CD4-positive, alpha-beta memory T cell (primary cell): ENCODE data around the gene TIAM2. TPM values are rescaled to one million over a fixed set of nuclear protein-coding genes. Genes with fewer than 3 reads are reported as not detected.

ENCODE experiments used
- CTCF ChIA-PET: fragments of 350-600 bp; sonication (Branson Sonifier 250); formaldehyde crosslinking; loops from one replicate; lab custom pipeline; 2021; ENCODE audit warnings: inconsistent platforms; ENCODE audit not compliant: partially characterized antibody; lab: Charles Lee
- POLR2A ChIA-PET: fragments of 350-600 bp; sonication (Branson Sonifier 250); formaldehyde crosslinking; loops from one replicate; lab custom pipeline; 2021; ENCODE audit not compliant: partially characterized antibody; lab: Charles Lee
- DNase-seq, 5 donors: peaks; one replicate each; pipeline versions ENCODE4 v3.0.0 to v3.0.0-alpha.2; 2020 to 2022; ENCODE audit warnings: mixed read lengths in 1 of 5
- H3K27ac ChIP-seq: one replicate; pipeline ENCODE4 v1.7.0; 2013; ENCODE audit warnings: low read depth, low read length
- H3K27me3 ChIP-seq: 2 replicates; pipeline ENCODE4 v1.7.0; 2013; ENCODE audit warnings: mild to moderate bottlenecking, low read length, moderate library complexity; ENCODE audit not compliant: insufficient read depth
- H3K36me3 ChIP-seq: 2 replicates; pipeline ENCODE4 v1.7.0; 2013; ENCODE audit warnings: mild to moderate bottlenecking, low read length, moderate library complexity; ENCODE audit not compliant: insufficient read depth
- H3K4me1 ChIP-seq: 2 replicates; pipeline ENCODE4 v1.7.0; 2013; ENCODE audit warnings: mild to moderate bottlenecking, low read length, moderate library complexity; ENCODE audit not compliant: insufficient read depth
- H3K4me3 ChIP-seq, 2 donors: one replicate each; pipeline ENCODE4 v1.7.0; 2013; ENCODE audit warnings: low read length in 2 of 2, mild to moderate bottlenecking in 1 of 2
- H3K9me3 ChIP-seq, 2 donors: one replicate each; pipeline ENCODE4 v1.7.0; 2013; ENCODE audit warnings: low read length in 2 of 2, control low read depth in 1 of 2; ENCODE audit not compliant: control insufficient read depth in 1 of 2
- H3K27ac Mint-ChIP-seq, 7 donors: one replicate each; pipeline ENCODE4 v1.8.0; 2020 to 2021; ENCODE audit warnings: mixed read lengths in 7 of 7, mild to moderate bottlenecking in 6 of 7, inconsistent platforms in 3 of 7, moderate library complexity in 3 of 7
- H3K27me3 Mint-ChIP-seq, 2 donors: one replicate each; pipeline ENCODE4 v1.8.0; 2020 to 2021; ENCODE audit warnings: mixed read lengths in 2 of 2
- H3K36me3 Mint-ChIP-seq, 2 donors: one replicate each; pipeline ENCODE4 v1.8.0; 2020 to 2021; ENCODE audit warnings: mixed read lengths in 2 of 2, inconsistent platforms in 1 of 2, mild to moderate bottlenecking in 1 of 2
- H3K4me1 Mint-ChIP-seq, 4 donors: one replicate each; pipeline ENCODE4 v1.8.0; 2020 to 2021; ENCODE audit warnings: mixed read lengths in 4 of 4, mild to moderate bottlenecking in 1 of 4
- H3K4me3 Mint-ChIP-seq, 8 donors: one replicate each; pipeline ENCODE4 v1.8.0; 2020 to 2021; ENCODE audit warnings: mixed read lengths in 8 of 8, mild to moderate bottlenecking in 7 of 8, moderate library complexity in 6 of 8, inconsistent platforms in 3 of 8
- H3K9me3 Mint-ChIP-seq, 8 donors: one replicate each; pipeline ENCODE4 v1.8.0; 2020 to 2021; ENCODE audit warnings: mixed read lengths in 8 of 8, mild to moderate bottlenecking in 5 of 8, inconsistent platforms in 3 of 8, moderate library complexity in 1 of 8
- intact Hi-C: fragments of 100-400 bp; cut with micrococcal nuclease; formaldehyde crosslinking; loops from one replicate; pipeline ENCODE4 v1.15.1; 2023
- polyA plus RNA-seq, 2 donors: library from polyadenylated mRNA; unstranded; fragments of 300-500 nt; fragmentation: Illumina TruSeq; gene quantifications; one replicate each; pipeline ENCODE4 v1.2.3, GENCODE V29; 2021
- total RNA-seq, 2 experiments: library from RNA; stranded (reverse); gene quantifications; one replicate each; pipeline ENCODE4 v1.2.3, GENCODE V29; 2021

TIAM2 gene
- total and polyA plus RNA-seq, 4 experiments from 2014 or later, result 0.15 to 11.1 (median 5.8) TPM

DNA sequence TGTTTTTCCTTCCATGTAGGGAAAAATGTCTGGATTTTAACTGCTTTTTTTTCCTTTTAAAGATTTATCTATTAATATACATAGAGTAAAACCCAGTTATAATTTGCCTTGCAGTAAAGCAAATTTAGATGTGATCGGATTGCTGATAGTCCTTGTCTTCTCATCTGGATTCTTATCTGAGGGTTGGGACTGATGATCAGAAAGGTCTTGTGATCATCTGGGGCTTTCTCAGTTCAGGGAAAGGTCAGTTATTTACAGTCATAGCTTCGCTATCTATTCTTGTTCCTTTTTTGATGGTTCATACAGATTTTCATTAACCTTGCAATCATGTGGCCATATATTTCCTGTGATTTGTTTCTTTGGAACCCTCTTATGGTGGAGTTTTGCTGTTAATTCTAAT lies 204.9 kb downstream of the TIAM2 start:
- ChIA-PET POLR2A (no interaction called here), CTCF (no interaction called here)
- DNase-seq, result no peak
- intact Hi-C loops, result no loop called here
- no peak overlapping the region for H3K27ac ChIP-seq
- Mint-ChIP-seq H3K36me3 (no peaks in the 10 kb centered on the region), H3K4me1 (no peaks in the 10 kb centered on the region), H3K27me3 (peaks cover 0 to 3% of the 10 kb centered on the region in 2 donors), H3K27ac (no peak overlapping the region), H3K9me3 (peaks cover 0 to 5% (median 0%) of the 10 kb centered on the region in 8 donors), H3K4me3 (no peak overlapping the region)
- no peaks in the 10 kb centered on the region for H3K36me3 ChIP-seq
- H3K4me3 ChIP-seq, result no peak overlapping the region
- H3K4me1 ChIP-seq, result no peaks in the 10 kb centered on the region
- H3K9me3 ChIP-seq, result no peaks in the 10 kb centered on the region
- no peaks in the 10 kb centered on the region for H3K27me3 ChIP-seq

DNA sequence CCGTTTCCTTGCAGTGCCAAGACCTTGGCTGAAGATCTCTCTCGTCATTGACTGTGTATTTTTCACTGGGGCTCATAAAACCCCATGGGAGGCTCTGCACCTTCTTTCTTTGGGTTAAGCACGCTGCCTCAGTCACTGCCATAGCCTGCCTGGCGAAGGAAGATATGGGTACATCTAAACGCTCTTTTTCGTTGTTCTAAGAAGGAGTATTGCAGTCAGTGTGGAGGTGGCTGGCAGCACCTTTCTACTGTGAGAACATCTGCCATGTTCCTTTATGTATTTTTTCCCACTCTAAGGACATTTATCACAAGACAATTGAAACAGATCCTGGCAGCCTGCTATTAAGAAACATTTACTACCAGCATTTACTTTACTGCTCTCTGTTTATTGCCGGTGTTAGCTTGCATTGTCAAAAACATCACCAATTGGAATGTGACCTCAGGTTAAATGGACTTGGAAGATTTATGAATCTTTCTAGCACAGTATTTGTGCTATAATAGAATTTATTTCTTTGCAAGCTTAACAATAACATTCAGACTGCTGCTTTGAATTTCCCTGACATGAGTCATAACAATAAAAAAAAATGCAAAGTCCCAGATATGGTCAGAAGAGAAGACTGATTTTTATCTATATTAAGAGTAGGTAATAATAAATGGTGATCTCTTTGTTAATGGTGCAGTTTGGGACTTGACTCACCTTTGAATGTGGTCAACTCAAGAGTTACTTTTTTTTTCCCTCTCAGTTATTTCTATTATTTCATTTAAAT lies 206.5 kb downstream of the TIAM2 start:
- no peaks in the 10 kb centered on the region for H3K36me3 ChIP-seq
- no peak overlapping the region for H3K27ac ChIP-seq
- no peaks in the 10 kb centered on the region for H3K27me3 ChIP-seq
- Mint-ChIP-seq H3K27ac (no peak overlapping the region), H3K27me3 (no peaks in the 10 kb centered on the region), H3K36me3 (no peaks in the 10 kb centered on the region), H3K4me1 (no peaks in the 10 kb centered on the region), H3K4me3 (no peak overlapping the region), H3K9me3 (peaks cover 0 to 5% (median 0%) of the 10 kb centered on the region in 8 donors)
- no peak for DNase-seq
- ChIA-PET POLR2A (no interaction called here), CTCF (no interaction called here)
- intact Hi-C loops, result no loop called here
- no peaks in the 10 kb centered on the region for H3K9me3 ChIP-seq
- no peaks in the 10 kb centered on the region for H3K4me1 ChIP-seq
- no peak overlapping the region for H3K4me3 ChIP-seq

DNA sequence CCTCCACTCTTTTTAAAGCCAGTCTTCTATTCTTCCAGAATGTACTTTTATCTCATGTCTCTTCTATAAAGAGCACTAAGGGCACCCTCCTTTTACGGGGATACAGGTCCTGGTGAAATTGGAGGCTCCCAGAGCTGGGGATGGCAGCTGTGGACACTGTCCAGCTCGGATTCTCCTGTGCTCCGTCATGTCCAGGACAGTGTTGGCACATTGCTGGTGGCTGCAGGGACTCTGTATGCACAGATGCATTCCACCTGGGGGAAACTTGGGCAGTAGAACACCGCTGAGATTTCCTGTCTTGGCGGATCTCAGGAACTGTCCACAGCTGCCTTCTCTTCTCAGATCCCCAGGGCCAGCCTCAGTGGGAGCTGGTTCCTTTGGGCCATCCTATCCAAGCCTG lies 212.1 kb downstream of the TIAM2 start:
- no peak overlapping the region for H3K4me3 Mint-ChIP-seq
- H3K4me1 Mint-ChIP-seq, result no peaks in the 10 kb centered on the region
- H3K27me3 Mint-ChIP-seq, result no peaks in the 10 kb centered on the region
- peaks cover 0 to 4% (median 0%) of the 10 kb centered on the region in 8 donors for H3K9me3 Mint-ChIP-seq
- H3K36me3 ChIP-seq, result no peaks in the 10 kb centered on the region
- intact Hi-C loops, result no loop called here
- no peaks in the 10 kb centered on the region for H3K36me3 Mint-ChIP-seq
- DNase-seq, result no peak
- H3K27ac Mint-ChIP-seq, result no peak overlapping the region
- no peaks in the 10 kb centered on the region for H3K27me3 ChIP-seq
- no peak overlapping the region for H3K4me3 ChIP-seq
- H3K27ac ChIP-seq, result no peak overlapping the region
- ChIA-PET POLR2A (no interaction called here), CTCF (no interaction called here)
- no peaks in the 10 kb centered on the region for H3K9me3 ChIP-seq
- H3K4me1 ChIP-seq, result no peaks in the 10 kb centered on the region

DNA sequence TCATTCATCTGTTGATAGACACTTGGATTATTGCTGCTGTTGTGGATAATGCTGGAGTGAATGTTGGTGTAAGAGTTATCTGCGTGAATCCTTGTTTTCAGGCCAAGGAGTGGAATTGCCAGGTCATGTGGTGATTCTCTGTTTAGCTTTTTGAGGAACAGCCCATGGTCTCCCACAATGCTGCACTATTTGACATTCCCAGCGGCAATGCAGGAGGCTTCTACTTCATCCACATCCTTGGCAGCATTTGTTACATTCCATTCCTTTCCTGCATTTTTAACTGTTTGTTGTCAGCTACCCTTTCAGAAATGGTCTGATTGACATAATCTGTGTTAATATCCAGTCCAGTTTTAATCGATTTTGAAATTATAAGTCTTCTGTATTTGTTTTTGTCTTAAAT lies 217.0 kb downstream of the TIAM2 start:
- Mint-ChIP-seq H3K36me3 (no peaks in the 10 kb centered on the region), H3K27me3 (peaks cover 0 to 5% of the 10 kb centered on the region in 2 donors), H3K4me1 (peaks cover 0 to 1% (median 0%) of the 10 kb centered on the region in 4 donors), H3K9me3 (peaks cover 0 to 4% (median 0%) of the 10 kb centered on the region in 8 donors), H3K4me3 (no peak overlapping the region), H3K27ac (no peak overlapping the region)
- Histone ChIP-seq H3K36me3 (no peaks in the 10 kb centered on the region), H3K27me3 (no peaks in the 10 kb centered on the region), H3K27ac (no peak overlapping the region), H3K9me3 (no peaks in the 10 kb centered on the region), H3K4me1 (no peaks in the 10 kb centered on the region), H3K4me3 (no peak overlapping the region)
- no peak for DNase-seq
- intact Hi-C loops, result no loop called here
- ChIA-PET CTCF (no interaction called here), POLR2A (no interaction called here)

DNA sequence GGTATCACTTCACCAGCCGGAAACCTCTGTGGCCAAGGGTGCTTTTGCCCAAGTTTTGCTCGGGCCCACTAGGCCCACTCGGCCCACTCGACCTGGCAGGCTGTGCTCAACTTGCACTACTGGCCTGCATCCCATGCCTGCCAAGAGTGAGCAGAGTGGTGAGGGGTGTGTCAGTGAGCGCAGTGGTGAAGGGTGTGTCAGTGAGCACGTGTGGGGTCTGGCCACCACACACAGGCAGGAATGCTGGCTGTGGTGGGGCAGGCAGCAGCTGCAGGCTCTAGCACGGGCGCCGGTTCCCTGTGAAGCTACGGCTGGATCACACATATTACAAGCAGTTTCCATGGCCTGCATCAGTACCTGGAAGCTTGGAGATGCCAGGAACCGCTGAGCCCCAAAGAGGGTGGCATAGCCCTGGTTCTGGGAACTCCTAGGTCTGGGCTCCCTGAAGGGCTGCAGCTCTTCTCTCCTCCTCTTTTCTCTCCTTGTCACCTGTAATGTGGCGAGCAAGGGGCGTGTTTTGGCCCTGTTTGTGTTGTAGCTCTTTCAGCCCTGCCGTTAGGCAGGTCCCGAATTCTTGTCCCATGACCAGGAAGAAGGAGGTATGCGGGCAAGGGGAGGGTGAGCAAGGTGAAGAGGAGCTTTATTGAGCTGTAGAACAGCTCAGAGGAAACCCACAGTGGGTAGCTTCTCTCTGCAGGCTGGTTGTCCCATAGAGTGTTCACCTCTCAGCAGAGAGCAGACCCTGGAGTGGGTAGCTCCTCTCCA lies 217.7 kb downstream of the TIAM2 start:
- Histone ChIP-seq H3K9me3 (no peaks in the 10 kb centered on the region), H3K27me3 (no peaks in the 10 kb centered on the region), H3K27ac (no peak overlapping the region), H3K36me3 (no peaks in the 10 kb centered on the region), H3K4me3 (no peak overlapping the region), H3K4me1 (no peaks in the 10 kb centered on the region)
- DNase-seq, result no peak
- Mint-ChIP-seq H3K27ac (no peak overlapping the region), H3K4me3 (no peak overlapping the region), H3K27me3 (peaks cover 0 to 5% of the 10 kb centered on the region in 2 donors), H3K36me3 (no peaks in the 10 kb centered on the region), H3K9me3 (peaks cover 0 to 4% (median 0%) of the 10 kb centered on the region in 8 donors), H3K4me1 (peaks cover 0 to 1% (median 0%) of the 10 kb centered on the region in 4 donors)
- intact Hi-C loops, result no loop called here
- ChIA-PET CTCF (no interaction called here), POLR2A (no interaction called here)

DNA sequence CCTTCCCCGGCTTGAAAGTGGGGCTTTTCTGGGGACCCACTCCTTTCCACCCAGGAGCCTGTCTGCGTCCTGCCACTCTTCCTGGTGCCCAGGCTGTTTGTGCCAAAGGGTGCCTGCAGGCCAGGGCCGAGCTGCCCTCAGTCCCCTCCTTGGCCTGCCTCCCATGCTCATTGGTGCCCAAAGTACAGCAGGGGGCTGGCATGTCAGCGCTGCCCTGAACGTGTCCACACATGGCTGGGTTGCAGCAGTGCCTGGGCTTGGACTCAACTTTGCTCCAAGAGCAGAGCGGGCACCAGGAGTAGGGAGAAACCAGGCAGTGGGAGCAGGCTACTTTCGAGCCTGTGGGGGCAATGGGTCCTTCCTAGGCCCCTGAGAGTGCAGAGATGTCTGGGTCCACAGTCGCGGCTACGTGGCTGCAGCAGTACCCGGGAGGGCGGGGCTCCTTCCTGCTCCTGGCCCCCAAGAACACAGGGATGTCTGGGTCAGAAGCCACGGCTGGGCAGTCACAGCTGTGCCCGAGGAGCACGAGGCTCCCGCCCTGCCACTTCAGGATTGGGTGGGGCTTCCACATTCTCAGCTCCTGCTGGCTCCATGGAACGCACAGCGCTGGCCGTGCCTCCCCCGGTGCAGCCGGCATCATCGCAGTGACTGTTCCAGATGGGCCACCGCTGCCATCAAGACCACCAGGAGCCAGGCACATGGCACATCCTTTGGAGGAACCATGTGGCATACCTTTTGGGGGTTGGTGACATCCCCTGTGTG lies 218.7 kb downstream of the TIAM2 start:
- ChIA-PET POLR2A (no interaction called here), CTCF (no interaction called here)
- no peak overlapping the region for H3K27ac Mint-ChIP-seq
- no peaks in the 10 kb centered on the region for H3K4me1 ChIP-seq
- no peak overlapping the region for H3K4me3 Mint-ChIP-seq
- H3K27ac ChIP-seq, result no peak overlapping the region
- H3K9me3 ChIP-seq, result no peaks in the 10 kb centered on the region
- DNase-seq, result no peak
- H3K4me3 ChIP-seq, result no peak overlapping the region
- no peaks in the 10 kb centered on the region for H3K36me3 ChIP-seq
- no peaks in the 10 kb centered on the region for H3K36me3 Mint-ChIP-seq
- intact Hi-C loops, result no loop called here
- H3K9me3 Mint-ChIP-seq, result peaks cover 0 to 4% (median 0%) of the 10 kb centered on the region in 8 donors
- no peaks in the 10 kb centered on the region for H3K27me3 ChIP-seq
- H3K27me3 Mint-ChIP-seq, result peaks cover 0 to 5% of the 10 kb centered on the region in 2 donors
- peaks cover 0 to 1% (median 0%) of the 10 kb centered on the region in 4 donors for H3K4me1 Mint-ChIP-seq

DNA sequence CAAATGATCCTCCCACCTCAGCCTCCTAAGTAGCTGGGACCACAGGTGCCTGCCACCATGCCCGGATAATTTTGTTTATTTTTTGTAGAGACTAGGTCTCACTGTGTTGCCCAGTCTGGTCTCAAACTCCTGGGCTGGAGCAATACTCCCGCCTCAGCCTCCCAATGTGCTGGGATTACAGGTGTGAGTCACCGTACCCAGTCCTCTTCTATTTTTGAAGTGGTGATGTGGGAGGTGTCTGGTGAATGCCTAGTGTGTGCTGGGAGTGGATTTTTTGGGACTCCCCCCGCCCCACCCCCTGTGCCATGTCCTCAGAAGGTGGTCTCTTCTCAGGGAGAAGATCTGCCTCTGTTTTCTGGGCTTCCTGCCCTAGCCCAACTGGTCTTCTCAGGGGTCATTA lies 220.8 kb downstream of the TIAM2 start:
- intact Hi-C loops, result no loop called here
- CTCF ChIA-PET, result no interaction called here
- DNase-seq, result no peak
- no peak overlapping the region for H3K4me3 Mint-ChIP-seq
- H3K9me3 Mint-ChIP-seq, result peaks cover 0 to 4% (median 0%) of the 10 kb centered on the region in 8 donors
- H3K36me3 Mint-ChIP-seq, result no peaks in the 10 kb centered on the region
- no peak overlapping the region for H3K4me3 ChIP-seq
- POLR2A ChIA-PET, result no interaction called here
- H3K27ac ChIP-seq, result no peak overlapping the region
- H3K9me3 ChIP-seq, result no peaks in the 10 kb centered on the region
- no peaks in the 10 kb centered on the region for H3K27me3 ChIP-seq
- no peaks in the 10 kb centered on the region for H3K4me1 ChIP-seq
- H3K27me3 Mint-ChIP-seq, result peaks cover 2 to 5% of the 10 kb centered on the region in 2 donors
- H3K36me3 ChIP-seq, result no peaks in the 10 kb centered on the region
- peaks cover 0 to 1% (median 0%) of the 10 kb centered on the region in 4 donors for H3K4me1 Mint-ChIP-seq
- H3K27ac Mint-ChIP-seq, result no peak overlapping the region
